K562 (cell line): ENCODE measurements around the gene ZNF613. TPM values are rescaled to one million over a fixed set of nuclear protein-coding genes. Genes with fewer than 3 reads are reported as not detected.
A peak's percentile ranks its signal among the peaks of the same experiment; 100 is the strongest.

ENCODE experiments used
- CBX5 ChIP-seq: IDR thresholded peaks from 2 replicates; pipeline ENCODE4 v1.6.1; 2014; ENCODE audit warnings: low read depth, borderline replicate concordance
- ILK ChIP-seq: fragments of 450-650 bp; IDR thresholded peaks from 2 replicates; pipeline ENCODE4 v1.6.1; 2016; ENCODE audit warnings: missing genetic modification characterization, low read depth, mild to moderate bottlenecking, missing compliant biosample characterization, moderate library complexity, borderline replicate concordance
- KHSRP ChIP-seq: fragments of 450-650 bp; IDR thresholded peaks from 2 replicates; pipeline ENCODE4 v1.6.1; 2017
- LEF1 ChIP-seq: fragments of 450-650 bp; IDR thresholded peaks from 2 replicates; pipeline ENCODE4 v1.6.1; 2016; ENCODE audit warnings: mild to moderate bottlenecking
- MEIS2 ChIP-seq: fragments of 450-650 bp; IDR thresholded peaks from 2 replicates; pipeline ENCODE4 v1.6.1; 2014; ENCODE audit warnings: mild to moderate bottlenecking; ENCODE audit not compliant: partially characterized antibody
- PREB ChIP-seq: sonication (generic); formaldehyde crosslinking; IDR thresholded peaks from 2 replicates; pipeline ENCODE4 v1.8.1; 2023; ENCODE audit warnings: mild to moderate bottlenecking, missing genetic modification reagents
- RAD51 ChIP-seq: fragments of 450-650 bp; IDR thresholded peaks from 2 replicates; pipeline ENCODE4 v1.7.1; 2016; ENCODE audit warnings: low read depth, mild to moderate bottlenecking, borderline replicate concordance
- RBM25 ChIP-seq: fragments of 200-400 bp; formaldehyde crosslinking; IDR thresholded peaks from 2 replicates; pipeline ENCODE4 v1.6.1; 2018; ENCODE audit warnings: low read length, low read depth, moderate library complexity; ENCODE audit not compliant: severe bottlenecking
- SAP30 ChIP-seq: fragments of 200-600 bp; sonication (generic); IDR thresholded peaks from 2 replicates; pipeline ENCODE4 v1.6.1; 2012; ENCODE audit warnings: borderline replicate concordance, low read depth, mild to moderate bottlenecking, moderate library complexity, low read length, control low read depth, inconsistent platforms; ENCODE audit not compliant: insufficient read depth, poor library complexity, severe bottlenecking
- TBP ChIP-seq: optimal IDR thresholded peaks from 2 replicates; pipeline ENCODE3; 2011; ENCODE audit warnings: low read depth, low read length, improper control_type of control experiment
- ZC3H4 ChIP-seq: sonication (generic); formaldehyde crosslinking; IDR thresholded peaks from 2 replicates; pipeline ENCODE4 v1.9.0; 2021; ENCODE audit warnings: missing genetic modification reagents, borderline replicate concordance
- ZKSCAN8 ChIP-seq: fragments of 200-800 bp; sonication (Bioruptor generic); IDR thresholded peaks from 2 replicates; pipeline ENCODE4 v1.6.1; 2016; ENCODE audit warnings: missing genetic modification characterization, missing compliant biosample characterization
- ZNF280A ChIP-seq: fragments of 450-650 bp; IDR thresholded peaks from 2 replicates; pipeline ENCODE4 v1.6.1; 2018; ENCODE audit warnings: mild to moderate bottlenecking, low read depth; ENCODE audit not compliant: partially characterized antibody
- ZNF318 ChIP-seq, 2 experiments: fragments of 450-650 bp; IDR thresholded peaks; 2 replicates each; pipeline ENCODE4 v1.6.1; 2016; ENCODE audit warnings: mild to moderate bottlenecking in 2 of 2, borderline replicate concordance in 1 of 2, low read depth in 1 of 2, moderate library complexity in 1 of 2
- ZNF41 ChIP-seq: fragments of 250-450 bp; sonication (Bioruptor Pico); conservative IDR thresholded peaks from 2 replicates; pipeline ENCODE4 v1.4.0; 2020; ENCODE audit warnings: mild to moderate bottlenecking
- ZNF449 ChIP-seq: fragments of 250-450 bp; sonication (Bioruptor Pico); IDR thresholded peaks from 2 replicates; pipeline ENCODE4 v1.8.0; 2022; ENCODE audit warnings: moderate library complexity, mild to moderate bottlenecking, inconsistent platforms
- polyA plus RNA-seq, 8 experiments: library from polyadenylated mRNA; depleted of rRNA in 4 of 8; stranded (reverse) in 5 of 8; unstranded in 3 of 8; fragments of >200 nt; fragmentation: Nextera tagmentation in 2 of 8; fragmentation: Illumina TruSeq in 1 of 8; extraction: Ambion mirVana in 2 of 8; extraction: Trizol in 1 of 8; gene quantifications; 2 replicates each; pipeline versions ENCODE4 v1.2.1 to v1.2.3, GENCODE V29; 2011 to 2014; ENCODE audit warnings: inconsistent platforms in 1 of 8, missing spikeins in 1 of 8
- total RNA-seq, 7 experiments: library from RNA; depleted of rRNA in 6 of 7; stranded (reverse); fragments of >200 nt in 6 of 7; fragmentation: Illumina TruSeq in 2 of 7; extraction: Trizol in 2 of 7; gene quantifications; 2 replicates each; pipeline versions ENCODE4 v1.2.1 to v1.2.3, GENCODE V29; 2011 to 2021; ENCODE audit warnings: low replicate concordance in 1 of 7

The ZNF613 gene
- total and polyA plus RNA-seq, 9 of the 15 experiments (the other 6 are each of a cell fraction or from before 2014, with no cell fraction given) = 2.1 to 4.5 (median 2.7) TPM

GRCh38 chr19:51921949-51922348 lies 5.3 kb upstream of the ZNF613 start (continued):
- TF ChIP-seq ZNF318 (IDR thresholded peaks at IDR 0.05; ENCODE audit: borderline replicate concordance in 1 of 2, low read depth in 1 of 2) = no peak
- no peak for TF ChIP-seq TBP
- no peak for TF ChIP-seq ZNF449 (CRISPR knock-in tag)
- TF ChIP-seq SAP30 = no peak
- no peak for TF ChIP-seq ZC3H4 (CRISPR knock-in tag)
- TF ChIP-seq RAD51 = no peak
- TF ChIP-seq ZKSCAN8 (CRISPR knock-in tag) = no peak
- no peak for TF ChIP-seq MEIS2
- no peak for TF ChIP-seq PREB (CRISPR knock-in tag)
- TF ChIP-seq CBX5 = peak; percentile 81; the same call in 1 of the 2 replicates
- TF ChIP-seq ILK = no peak
- TF ChIP-seq RBM25 = no peak
- TF ChIP-seq KHSRP = no peak
- no peak for TF ChIP-seq LEF1
- peak; percentile 20 for TF ChIP-seq ZNF280A
- no peak for TF ChIP-seq ZNF41
